HEK293 (cell line): Measurements from ENCODE around the gene ZNF780B.
A peak's percentile ranks its signal among the peaks of the same experiment; 100 is the strongest.

ENCODE experiments used
- CTCF ChIA-PET: fragments of 350-600 bp; formaldehyde crosslinking; extraction: SDS; loops from one replicate; lab custom pipeline; 2021; ENCODE audit warnings: antibody characterized with exemption; lab: Yijun Ruan, JAX
- POLR2A ChIA-PET: fragments of 300-600 bp; formaldehyde crosslinking; extraction: SDS; loops from one replicate; lab custom pipeline; 2020; ENCODE audit warnings: antibody characterized with exemption, inconsistent platforms; lab: Yijun Ruan, JAX
- H3K27ac ChIP-seq: fragments of 200-500 bp; sonication (Bioruptor generic); 2 replicates; pipeline ENCODE4 v1.5.1; 2014; ENCODE audit warnings: low read depth, low read length, control low read depth, inconsistent platforms; ENCODE audit errors: extremely low read depth
- H3K36me3 ChIP-seq, 2 experiments: fragments of 200-500 bp in 1 of 2; sonication (Bioruptor generic) in 1 of 2; 1 replicate in 1 of 2; 2 replicates in 1 of 2; pipeline ENCODE4 v1.5.1; 2014 to 2017; ENCODE audit warnings: inconsistent platforms in 2 of 2, low read length in 2 of 2; ENCODE audit not compliant: control insufficient read depth in 2 of 2, insufficient read depth in 1 of 2
- H3K4me1 ChIP-seq: fragments of 200-500 bp; sonication (Bioruptor generic); 2 replicates; pipeline ENCODE4 v1.5.1; 2014; ENCODE audit warnings: mild to moderate bottlenecking, low read length, inconsistent platforms; ENCODE audit not compliant: control insufficient read depth, insufficient read depth
- H3K4me3 ChIP-seq: 2 replicates; pipeline ENCODE4 v1.5.1; 2011; ENCODE audit warnings: low read depth, mild to moderate bottlenecking, control low read depth, low read length, moderate library complexity
- H3K9me3 ChIP-seq: fragments of 200-500 bp; sonication (Bioruptor generic); 2 replicates; pipeline ENCODE4 v1.5.1; 2014; ENCODE audit warnings: low read depth, low read length, inconsistent platforms; ENCODE audit not compliant: control insufficient read depth, insufficient read depth
- EGR2 ChIP-seq: fragments of 450-650 bp; formaldehyde crosslinking; IDR thresholded peaks from 2 replicates; pipeline ENCODE4 v1.5.1; 2016; ENCODE audit warnings: low read depth, missing biosample characterization, missing genetic modification characterization
- GLI2 ChIP-seq: fragments of 450-650 bp; formaldehyde crosslinking; IDR thresholded peaks from 2 replicates; pipeline ENCODE4; 2017; ENCODE audit warnings: missing biosample characterization, missing genetic modification characterization, low read depth, borderline replicate concordance
- HOXA7 ChIP-seq: sonication (generic); formaldehyde crosslinking; IDR thresholded peaks from 2 replicates; pipeline ENCODE4 v1.8.1; 2022; ENCODE audit warnings: missing genetic modification reagents, borderline replicate concordance
- HOXC10 ChIP-seq: sonication (generic); formaldehyde crosslinking; IDR thresholded peaks from 2 replicates; pipeline ENCODE4 v1.8.1; 2023; ENCODE audit warnings: mild to moderate bottlenecking, missing genetic modification reagents
- INSM2 ChIP-seq: fragments of 450-650 bp; formaldehyde crosslinking; IDR thresholded peaks from 2 replicates; pipeline ENCODE4 v1.5.1; 2016; ENCODE audit warnings: missing biosample characterization, missing genetic modification characterization
- KLF8 ChIP-seq: fragments of 450-650 bp; formaldehyde crosslinking; IDR thresholded peaks from 2 replicates; pipeline ENCODE4 v1.5.1; 2016; ENCODE audit warnings: missing biosample characterization, missing genetic modification characterization
- PRDM2 ChIP-seq: fragments of 450-650 bp; formaldehyde crosslinking; IDR thresholded peaks from 2 replicates; pipeline ENCODE4 v1.5.1; 2016; ENCODE audit warnings: missing biosample characterization, missing genetic modification characterization, borderline replicate concordance
- ZBTB21 ChIP-seq: fragments of 450-650 bp; formaldehyde crosslinking; IDR thresholded peaks from 2 replicates; pipeline ENCODE4 v1.5.1; 2017; ENCODE audit warnings: missing biosample characterization, missing genetic modification characterization
- ZNF10 ChIP-seq: fragments of 450-650 bp; formaldehyde crosslinking; IDR thresholded peaks from 2 replicates; pipeline ENCODE4 v1.5.1; 2017; ENCODE audit warnings: missing biosample characterization, missing genetic modification characterization
- ZNF112 ChIP-seq: fragments of 450-650 bp; formaldehyde crosslinking; IDR thresholded peaks from 2 replicates; pipeline ENCODE4 v1.5.0; 2017; ENCODE audit warnings: missing biosample characterization, missing genetic modification characterization
- ZNF133 ChIP-seq: fragments of 450-650 bp; formaldehyde crosslinking; IDR thresholded peaks from 2 replicates; pipeline ENCODE4 v1.5.1; 2016; ENCODE audit warnings: missing biosample characterization, missing genetic modification characterization
- ZNF157 ChIP-seq: fragments of 450-650 bp; formaldehyde crosslinking; IDR thresholded peaks from 2 replicates; pipeline ENCODE4 v1.5.1; 2016; ENCODE audit warnings: missing biosample characterization, missing genetic modification characterization
- ZNF169 ChIP-seq: fragments of 450-650 bp; formaldehyde crosslinking; IDR thresholded peaks from 2 replicates; pipeline ENCODE4 v1.5.1; 2016; ENCODE audit warnings: missing biosample characterization, missing genetic modification characterization
- ZNF19 ChIP-seq: fragments of 450-650 bp; formaldehyde crosslinking; IDR thresholded peaks from 2 replicates; pipeline ENCODE4; 2016; ENCODE audit warnings: missing biosample characterization, missing genetic modification characterization, low read depth
- ZNF354C ChIP-seq: fragments of 450-650 bp; formaldehyde crosslinking; IDR thresholded peaks from 2 replicates; pipeline ENCODE4 v1.5.1; 2016; ENCODE audit warnings: missing biosample characterization, missing genetic modification characterization, low read depth, borderline replicate concordance
- ZNF366 ChIP-seq: fragments of 450-650 bp; formaldehyde crosslinking; conservative IDR thresholded peaks from 2 replicates; pipeline ENCODE4 v1.5.1; 2016; ENCODE audit warnings: missing biosample characterization, missing genetic modification characterization
- ZNF404 ChIP-seq: fragments of 450-650 bp; formaldehyde crosslinking; IDR thresholded peaks from 2 replicates; pipeline ENCODE4 v1.5.1; 2017; ENCODE audit warnings: missing biosample characterization, missing genetic modification characterization
- ZNF48 ChIP-seq: fragments of 450-650 bp; formaldehyde crosslinking; IDR thresholded peaks from 2 replicates; pipeline ENCODE4 v1.5.1; 2016; ENCODE audit warnings: missing biosample characterization, missing genetic modification characterization
- ZNF544 ChIP-seq: fragments of 450-650 bp; formaldehyde crosslinking; IDR thresholded peaks from 2 replicates; pipeline ENCODE4 v1.5.0; 2017; ENCODE audit warnings: missing biosample characterization, missing genetic modification characterization
- ZNF560 ChIP-seq: fragments of 450-650 bp; formaldehyde crosslinking; IDR thresholded peaks from 2 replicates; pipeline ENCODE4 v1.5.1; 2017; ENCODE audit warnings: missing biosample characterization, missing genetic modification characterization, borderline replicate concordance
- ZNF571 ChIP-seq: fragments of 450-650 bp; formaldehyde crosslinking; IDR thresholded peaks from 2 replicates; pipeline ENCODE4 v1.5.0; 2017; ENCODE audit warnings: missing biosample characterization, missing genetic modification characterization
- ZNF747 ChIP-seq: fragments of 450-650 bp; formaldehyde crosslinking; IDR thresholded peaks from 2 replicates; pipeline ENCODE4 v1.5.1; 2016; ENCODE audit warnings: missing biosample characterization, missing genetic modification characterization
- ZNF785 ChIP-seq: fragments of 450-650 bp; formaldehyde crosslinking; IDR thresholded peaks from 2 replicates; pipeline ENCODE4 v1.5.1; 2016; ENCODE audit warnings: missing biosample characterization, missing genetic modification characterization
- ZSCAN16 ChIP-seq: fragments of 450-650 bp; formaldehyde crosslinking; IDR thresholded peaks from 2 replicates; pipeline ENCODE4 v1.5.1; 2016; ENCODE audit warnings: missing biosample characterization, missing genetic modification characterization
- TF ChIP-seq, protein P1 (sequence below): fragments of 450-650 bp; formaldehyde crosslinking; IDR thresholded peaks from 2 replicates; pipeline ENCODE4 v1.5.1; 2016; ENCODE audit warnings: missing biosample characterization, missing genetic modification characterization

ZNF780B gene

GRCh38 chr19:39996811-39997637, 59.0 kb downstream of the ZNF780B start, which contains the start of gene ZNF546 (continued):
- TF ChIP-seq PRDM2 (tag by site-specific recombination), result 0 out of 2 replicates have a peak, but pooled peaks have one; percentile 61
- no peak; the same call in 1 of the 2 replicates for TF ChIP-seq ZNF157 (tag by site-specific recombination)
- 0 out of 2 replicates have a peak, but pooled peaks have one; percentile 65 for TF ChIP-seq ZNF169 (tag by site-specific recombination)
- no peak for TF ChIP-seq ZNF48 (tag by site-specific recombination)

- POLR2A ChIA-PET, result interaction anchor here (0.7 to 3.1 kb wide), 12 partner anchors 10 to 561 kb away, joined by 3 to 49 read pairs (median 4); partner anchors contain the start of genes FBL, PSMC4, RPS16 and ZNF780A
- Histone ChIP-seq H3K9me3 (0 out of 2 replicates have a peak, but pooled peaks cover 4% of the 10 kb centered on the region), H3K27ac (peak overlapping the region; percentile 83), H3K4me1 (peaks cover 9% of the 10 kb centered on the region), H3K36me3 (peaks cover 3 to 37% of the 10 kb centered on the region in 2 experiments), H3K4me3 (peak overlapping the region; percentile 84)
- CTCF ChIA-PET, result interaction anchor here (0.6 to 2.5 kb wide), 5 partner anchors 26 to 500 kb away, joined by 3 to 17 read pairs (median 3); partner anchors contain the start of gene PSMC4
- TF ChIP-seq, protein P1, sequence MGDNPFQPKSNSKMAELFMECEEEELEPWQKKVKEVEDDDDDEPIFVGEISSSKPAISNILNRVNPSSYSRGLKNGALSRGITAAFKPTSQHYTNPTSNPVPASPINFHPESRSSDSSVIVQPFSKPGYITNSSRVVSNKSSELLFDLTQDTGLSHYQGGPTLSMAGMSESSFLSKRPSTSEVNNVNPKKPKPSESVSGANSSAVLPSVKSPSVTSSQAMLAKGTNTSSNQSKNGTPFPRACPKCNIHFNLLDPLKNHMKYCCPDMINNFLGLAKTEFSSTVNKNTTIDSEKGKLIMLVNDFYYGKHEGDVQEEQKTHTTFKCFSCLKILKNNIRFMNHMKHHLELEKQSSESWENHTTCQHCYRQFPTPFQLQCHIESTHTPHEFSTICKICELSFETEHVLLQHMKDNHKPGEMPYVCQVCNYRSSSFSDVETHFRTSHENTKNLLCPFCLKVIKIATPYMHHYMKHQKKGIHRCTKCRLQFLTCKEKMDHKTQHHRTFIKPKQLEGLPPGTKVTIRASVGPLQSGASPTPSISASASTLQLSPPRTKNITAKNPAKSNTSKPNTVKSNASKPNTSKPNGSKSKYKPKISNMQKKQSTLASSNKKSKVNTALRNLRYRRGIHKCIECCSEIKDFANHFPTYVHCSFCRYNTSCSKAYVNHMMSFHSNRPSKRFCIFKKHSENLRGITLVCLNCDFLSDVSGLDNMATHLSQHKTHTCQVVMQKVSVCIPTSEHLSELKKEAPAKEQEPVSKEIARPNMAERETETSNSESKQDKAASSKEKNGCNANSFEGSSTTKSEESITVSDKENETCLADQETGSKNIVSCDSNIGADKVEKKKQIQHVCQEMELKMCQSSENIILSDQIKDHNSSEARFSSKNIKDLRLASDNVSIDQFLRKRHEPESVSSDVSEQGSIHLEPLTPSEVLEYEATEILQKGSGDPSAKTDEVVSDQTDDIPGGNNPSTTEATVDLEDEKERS (tag by site-specific recombination), result no peak
- no peak for TF ChIP-seq ZSCAN16 (tag by site-specific recombination)
- no peak for TF ChIP-seq HOXA7
- TF ChIP-seq HOXC10, result no peak
- TF ChIP-seq ZNF571, result no peak
- TF ChIP-seq ZNF354C (tag by site-specific recombination), result no peak
- TF ChIP-seq ZNF112, result no peak
- TF ChIP-seq ZNF133, result no peak; the same call in 1 of the 2 replicates
- TF ChIP-seq KLF8 (tag by site-specific recombination), result no peak
- TF ChIP-seq GLI2, result no peak
- no peak for TF ChIP-seq ZNF747
- no peak for TF ChIP-seq INSM2 (tag by site-specific recombination)
- TF ChIP-seq ZNF366, result no peak
- no peak for TF ChIP-seq ZNF10 (tag by site-specific recombination)
- peak; percentile 98 for TF ChIP-seq ZBTB21 (tag by site-specific recombination)
- no peak for TF ChIP-seq ZNF544 (tag by site-specific recombination)
- no peak for TF ChIP-seq ZNF785
- TF ChIP-seq ZNF404 (tag by site-specific recombination), result no peak
- 0 out of 2 replicates have a peak, but pooled peaks have one; percentile 30 for TF ChIP-seq ZNF19 (tag by site-specific recombination)
- TF ChIP-seq ZNF560 (tag by site-specific recombination), result no peak
- TF ChIP-seq EGR2, result no peak
Measured at GRCh38 chr19:39996218-39996810, 59.7 kb downstream of the ZNF780B start.
